SIG-M5 treated with dmso at 0.1 percent for 504 hours (cell line): ENCODE measurements around the gene WDR46.
"Not testable (repeated sequence)": the region's sequence is repeated elsewhere in the genome, so short reads cannot be mapped to it uniquely, and the experiment has no call there.

Experiments
- DNase-seq: peaks from one replicate; lab custom pipeline; 2025; ENCODE audit not compliant: unreplicated experiment; lab: John Stamatoyannopoulos, UW

WDR46 gene

GRCh38 chr6:33289784-33290315 lies 811 bp upstream of the WDR46 start:
- no peak for DNase-seq

- DNase-seq: peak; percentile 11
Measured at GRCh38 chr6:33288141-33288920, 708 bp downstream of the WDR46 start.

GRCh38 chr6:33286946-33287914 lies 1.8 kb downstream of the WDR46 start:
- no peak for DNase-seq

GRCh38 chr6:33285214-33285613 lies 3.8 kb downstream of the WDR46 start:
- DNase-seq: not testable (repeated sequence)

GRCh38 chr6:33280539-33280938 lies 8.5 kb downstream of the WDR46 start:
- DNase-seq: no peak

- peak; percentile 15 for DNase-seq
Measured at GRCh38 chr6:33279971-33280511, 9.0 kb downstream of the WDR46 start.

GRCh38 chr6:33279257-33279695 lies 9.8 kb downstream of the WDR46 start:
- no peak for DNase-seq

GRCh38 chr6:33278810-33279209 lies 10.2 kb downstream of the WDR46 start:
- DNase-seq: no peak

- DNase-seq: no peak
Measured at GRCh38 chr6:33278392-33278741, 10.7 kb downstream of the WDR46 start.

- DNase-seq: no peak
Measured at GRCh38 chr6:33277663-33278391, 11.2 kb downstream of the WDR46 start.

- DNase-seq: peak; percentile 83
Measured at GRCh38 chr6:33276864-33277662, 12.0 kb downstream of the WDR46 start, which contains the start of gene B3GALT4. TSS of gene B3GALT4 (plus strand) at chr6:33277123. CDS start at chr6:33277420, 297 bp downstream.

- no peak for DNase-seq
Measured at GRCh38 chr6:33276581-33276863, 12.5 kb downstream of the WDR46 start.

GRCh38 chr6:33275795-33276580 lies 13.1 kb downstream of the WDR46 start:
- not testable (repeated sequence) for DNase-seq

- DNase-seq: peak; percentile 33
Measured at GRCh38 chr6:33273924-33274902, 14.8 kb downstream of the WDR46 start.

GRCh38 chr6:33273129-33273923 lies 15.7 kb downstream of the WDR46 start:
- DNase-seq: no peak

- DNase-seq: peak; percentile 60
Measured at GRCh38 chr6:33272275-33273128, 16.5 kb downstream of the WDR46 start.
